Calu3 (cell line): ENCODE data around the gene ROBO3. TPM values are rescaled to one million over a fixed set of nuclear protein-coding genes. Genes with fewer than 3 reads are reported as not detected.

Experiments
- BruUV-seq: library from RNA; stranded (reverse); fragments of 400-500 nt; replicated peaks from 2 replicates; lab custom pipeline; 2021; lab: Mats Ljungman, UMichigan
- CTCF ChIA-PET: fragments of 300-600 bp; sonication (Branson Sonifier 250); formaldehyde crosslinking; loops from one replicate; lab custom pipeline; 2022; ENCODE audit warnings: antibody characterized with exemption; lab: Charles Lee
- DNase-seq: peaks from one replicate; pipeline ENCODE4 v3.0.0; 2022
- H3K27ac Mint-ChIP-seq: one replicate; pipeline ENCODE4 v1.8.0; 2022; ENCODE audit warnings: mixed read lengths; ENCODE audit not compliant: unreplicated experiment
- H3K27me3 Mint-ChIP-seq: one replicate; pipeline ENCODE4 v1.8.0; 2022; ENCODE audit warnings: mixed read lengths; ENCODE audit not compliant: unreplicated experiment
- H3K36me3 Mint-ChIP-seq: one replicate; pipeline ENCODE4 v1.8.0; 2022; ENCODE audit warnings: mild to moderate bottlenecking, moderate library complexity, mixed read lengths; ENCODE audit not compliant: insufficient read depth, unreplicated experiment
- H3K4me1 Mint-ChIP-seq: one replicate; pipeline ENCODE4 v1.8.0; 2022; ENCODE audit warnings: mild to moderate bottlenecking, low read depth, mixed read lengths; ENCODE audit not compliant: unreplicated experiment
- H3K4me3 Mint-ChIP-seq: one replicate; pipeline ENCODE4 v1.8.0; 2022; ENCODE audit warnings: mild to moderate bottlenecking, low read depth, moderate library complexity, mixed read lengths; ENCODE audit not compliant: unreplicated experiment
- H3K9me3 Mint-ChIP-seq: one replicate; pipeline ENCODE4 v1.8.0; 2022; ENCODE audit warnings: low read depth, mixed read lengths; ENCODE audit not compliant: unreplicated experiment
- intact Hi-C: fragments of 100-400 bp; cut with micrococcal nuclease; formaldehyde crosslinking; loops from one replicate; pipeline ENCODE4 v1.10.0; 2022; ENCODE audit not compliant: unreplicated experiment
- total RNA-seq: library from RNA; stranded (reverse); gene quantifications from 2 replicates; pipeline ENCODE4 v1.2.3, GENCODE V29; 2022
- TF ChIP-seq, protein P1 (sequence below): fragments of 200-600 bp; IDR thresholded peaks from one replicate; pipeline ENCODE4 v1.8.0; 2022; ENCODE audit warnings: antibody characterized with exemption; ENCODE audit not compliant: unreplicated experiment

Gene ROBO3
- total RNA-seq, 1 experiment from 2014 or later: 0.99 TPM

DNA sequence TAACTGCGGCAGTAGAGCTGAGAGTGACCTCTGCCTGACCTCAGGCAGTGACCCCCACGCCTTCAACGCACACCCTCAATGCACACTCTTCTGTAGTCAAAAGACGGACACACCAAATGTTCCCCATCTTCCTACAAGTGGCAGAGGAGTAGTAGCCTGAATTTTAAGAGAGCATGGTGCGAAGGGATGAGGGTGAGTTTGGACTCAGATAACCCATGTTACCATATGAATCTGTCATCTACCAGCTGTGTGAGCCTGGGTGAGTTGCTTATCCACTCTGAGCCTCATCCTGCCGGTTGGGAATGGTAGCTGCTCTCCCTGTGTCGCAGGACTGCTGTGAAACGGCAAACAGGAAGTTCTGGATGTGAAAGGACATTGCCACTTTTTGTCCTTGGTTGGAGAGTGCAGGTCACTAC, 20.6 kb upstream of the ROBO3 start:
- H3K36me3 Mint-ChIP-seq: no peaks in the 10 kb centered on the region
- DNase-seq: no peak
- peaks cover 95% of the 10 kb centered on the region for H3K27me3 Mint-ChIP-seq
- H3K27ac Mint-ChIP-seq: no peak overlapping the region
- CTCF ChIA-PET: no interaction called here
- TF ChIP-seq, protein P1, sequence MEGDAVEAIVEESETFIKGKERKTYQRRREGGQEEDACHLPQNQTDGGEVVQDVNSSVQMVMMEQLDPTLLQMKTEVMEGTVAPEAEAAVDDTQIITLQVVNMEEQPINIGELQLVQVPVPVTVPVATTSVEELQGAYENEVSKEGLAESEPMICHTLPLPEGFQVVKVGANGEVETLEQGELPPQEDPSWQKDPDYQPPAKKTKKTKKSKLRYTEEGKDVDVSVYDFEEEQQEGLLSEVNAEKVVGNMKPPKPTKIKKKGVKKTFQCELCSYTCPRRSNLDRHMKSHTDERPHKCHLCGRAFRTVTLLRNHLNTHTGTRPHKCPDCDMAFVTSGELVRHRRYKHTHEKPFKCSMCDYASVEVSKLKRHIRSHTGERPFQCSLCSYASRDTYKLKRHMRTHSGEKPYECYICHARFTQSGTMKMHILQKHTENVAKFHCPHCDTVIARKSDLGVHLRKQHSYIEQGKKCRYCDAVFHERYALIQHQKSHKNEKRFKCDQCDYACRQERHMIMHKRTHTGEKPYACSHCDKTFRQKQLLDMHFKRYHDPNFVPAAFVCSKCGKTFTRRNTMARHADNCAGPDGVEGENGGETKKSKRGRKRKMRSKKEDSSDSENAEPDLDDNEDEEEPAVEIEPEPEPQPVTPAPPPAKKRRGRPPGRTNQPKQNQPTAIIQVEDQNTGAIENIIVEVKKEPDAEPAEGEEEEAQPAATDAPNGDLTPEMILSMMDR: no peak
- intact Hi-C loops: no loop called here
- no TSS peak for BruUV-seq
- H3K4me3 Mint-ChIP-seq: no peak overlapping the region
- H3K4me1 Mint-ChIP-seq: no peaks in the 10 kb centered on the region
- H3K9me3 Mint-ChIP-seq: no peaks in the 10 kb centered on the region

DNA sequence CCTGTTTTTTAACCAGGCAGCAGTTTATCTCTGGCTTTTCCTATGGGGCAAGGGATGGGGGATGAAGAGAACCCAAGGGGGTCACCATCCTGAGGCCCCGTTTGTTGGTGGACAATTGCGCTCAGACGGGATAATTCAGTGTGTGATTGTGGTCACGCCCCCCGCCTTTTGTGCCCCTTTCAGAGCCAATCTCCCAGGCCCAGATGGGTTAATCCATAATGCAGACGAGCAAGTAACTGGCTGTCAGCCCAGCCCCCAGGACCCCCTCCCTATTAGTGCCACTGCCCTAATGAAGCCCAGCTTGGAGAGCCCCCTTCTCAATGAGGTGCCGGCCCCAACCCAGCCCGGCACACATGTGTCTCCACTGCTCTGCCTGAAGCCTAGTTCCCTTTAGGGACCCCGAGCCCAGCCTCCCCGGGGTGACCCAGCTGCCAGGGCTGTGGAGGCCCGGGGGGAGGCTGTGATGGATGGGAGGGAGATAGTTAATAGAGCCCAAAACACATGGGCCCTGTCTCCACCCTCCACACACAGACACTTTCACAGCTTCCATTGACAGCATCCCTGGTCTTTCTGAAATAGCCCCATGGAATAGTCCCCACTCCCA, 19.1 kb upstream of the ROBO3 start:
- Mint-ChIP-seq H3K27ac (no peak overlapping the region), H3K4me1 (no peaks in the 10 kb centered on the region), H3K36me3 (no peaks in the 10 kb centered on the region), H3K9me3 (no peaks in the 10 kb centered on the region), H3K4me3 (no peak overlapping the region), H3K27me3 (peaks cover 93% of the 10 kb centered on the region)
- intact Hi-C loops: no loop called here
- CTCF ChIA-PET: no interaction called here
- BruUV-seq: no TSS peak
- TF ChIP-seq, protein P1: no peak
- DNase-seq: no peak

DNA sequence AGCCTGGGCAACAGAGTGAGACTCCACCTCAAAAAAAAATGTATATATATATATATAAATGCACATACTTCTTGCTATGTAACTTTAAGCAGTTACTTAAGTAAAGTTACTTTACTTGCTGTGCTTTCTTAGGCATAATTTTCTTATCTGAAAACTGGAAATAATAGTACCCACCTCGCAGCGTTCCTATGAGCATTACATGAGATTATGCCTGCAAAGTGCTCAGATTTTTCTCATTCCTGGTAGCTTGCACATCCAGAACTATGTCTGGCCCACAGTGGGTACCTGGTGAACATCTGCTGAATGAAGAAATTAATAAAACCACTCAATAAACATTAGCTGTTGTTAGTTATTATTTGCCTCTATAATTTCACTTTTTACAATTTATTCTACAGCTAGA, 6.1 kb upstream of the ROBO3 start:
- CTCF ChIA-PET: no interaction called here
- Mint-ChIP-seq H3K36me3 (no peaks in the 10 kb centered on the region), H3K27ac (no peak overlapping the region), H3K4me1 (peaks cover 17% of the 10 kb centered on the region), H3K9me3 (no peaks in the 10 kb centered on the region), H3K4me3 (no peak overlapping the region), H3K27me3 (peaks cover 45% of the 10 kb centered on the region)
- TF ChIP-seq, protein P1: no peak
- no peak for DNase-seq
- BruUV-seq: no TSS peak
- intact Hi-C loops: no loop called here

DNA sequence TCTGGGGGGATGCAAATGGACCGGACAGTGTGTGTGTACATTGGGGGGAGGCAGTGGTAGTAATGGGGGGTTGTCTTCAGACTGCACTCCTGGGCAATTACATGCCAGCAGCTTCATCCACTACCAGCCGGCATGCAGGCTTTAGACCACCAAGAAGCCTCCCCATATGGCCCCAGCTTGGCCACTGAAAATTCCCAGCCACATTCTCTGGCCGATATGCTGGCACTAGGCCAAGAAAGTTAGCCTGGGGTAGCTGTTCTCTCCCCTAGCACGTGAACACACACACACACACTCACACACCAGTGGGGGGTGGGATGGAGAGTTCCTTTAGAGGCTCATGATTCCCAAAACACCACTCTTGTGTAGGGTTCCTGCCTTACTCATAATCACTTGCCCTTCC, 3.6 kb upstream of the ROBO3 start:
- Mint-ChIP-seq H3K36me3 (no peaks in the 10 kb centered on the region), H3K4me3 (no peak overlapping the region), H3K27me3 (peaks cover 70% of the 10 kb centered on the region), H3K9me3 (no peaks in the 10 kb centered on the region), H3K4me1 (peaks cover 17% of the 10 kb centered on the region), H3K27ac (no peak overlapping the region)
- BruUV-seq: no TSS peak
- no peak for DNase-seq
- CTCF ChIA-PET: no interaction called here
- intact Hi-C loops: no loop called here
- TF ChIP-seq, protein P1: no peak
